ENCODE measurements around the gene FOXP1. TPM values are rescaled to one million over a fixed set of nuclear protein-coding genes. Genes with fewer than 3 reads are reported as not detected.

FOXP1 gene
- total RNA-seq, 1 donor from 2014 or later, result 195 TPM

- Mint-ChIP-seq H3K27me3 (ENCODE audit: unreplicated experiment) (no peaks in the 10 kb centered on the region), H3K9me3 (ENCODE audit: unreplicated experiment) (no peaks in the 10 kb centered on the region), H3K4me3 (ENCODE audit: unreplicated experiment) (no peak overlapping the region), H3K36me3 (ENCODE audit: unreplicated experiment) (peaks cover 64% of the 10 kb centered on the region), H3K27ac (ENCODE audit: unreplicated experiment) (peak overlapping the region; percentile 31), H3K4me1 (ENCODE audit: unreplicated experiment) (peaks cover 56% of the 10 kb centered on the region)
- TF ChIP-seq, protein P1, sequence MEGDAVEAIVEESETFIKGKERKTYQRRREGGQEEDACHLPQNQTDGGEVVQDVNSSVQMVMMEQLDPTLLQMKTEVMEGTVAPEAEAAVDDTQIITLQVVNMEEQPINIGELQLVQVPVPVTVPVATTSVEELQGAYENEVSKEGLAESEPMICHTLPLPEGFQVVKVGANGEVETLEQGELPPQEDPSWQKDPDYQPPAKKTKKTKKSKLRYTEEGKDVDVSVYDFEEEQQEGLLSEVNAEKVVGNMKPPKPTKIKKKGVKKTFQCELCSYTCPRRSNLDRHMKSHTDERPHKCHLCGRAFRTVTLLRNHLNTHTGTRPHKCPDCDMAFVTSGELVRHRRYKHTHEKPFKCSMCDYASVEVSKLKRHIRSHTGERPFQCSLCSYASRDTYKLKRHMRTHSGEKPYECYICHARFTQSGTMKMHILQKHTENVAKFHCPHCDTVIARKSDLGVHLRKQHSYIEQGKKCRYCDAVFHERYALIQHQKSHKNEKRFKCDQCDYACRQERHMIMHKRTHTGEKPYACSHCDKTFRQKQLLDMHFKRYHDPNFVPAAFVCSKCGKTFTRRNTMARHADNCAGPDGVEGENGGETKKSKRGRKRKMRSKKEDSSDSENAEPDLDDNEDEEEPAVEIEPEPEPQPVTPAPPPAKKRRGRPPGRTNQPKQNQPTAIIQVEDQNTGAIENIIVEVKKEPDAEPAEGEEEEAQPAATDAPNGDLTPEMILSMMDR (IDR thresholded peaks at IDR 0.05), result no peak
- DNase-seq (ENCODE audit: extremely low spot score, unreplicated experiment), result no peak
Measured at GRCh38 chr3:70959506-70960291, 623.8 kb downstream of the FOXP1 start.

- peaks cover 78% of the 10 kb centered on the region for H3K4me1 Mint-ChIP-seq (ENCODE audit: unreplicated experiment)
- peak overlapping the region; percentile 89 for H3K27ac Mint-ChIP-seq (ENCODE audit: unreplicated experiment)
- DNase-seq (ENCODE audit: extremely low spot score, unreplicated experiment), result no peak
- no peaks in the 10 kb centered on the region for H3K27me3 Mint-ChIP-seq (ENCODE audit: unreplicated experiment)
- H3K4me3 Mint-ChIP-seq (ENCODE audit: unreplicated experiment), result no peak overlapping the region
- H3K9me3 Mint-ChIP-seq (ENCODE audit: unreplicated experiment), result peaks cover 5% of the 10 kb centered on the region
- peaks cover 1% of the 10 kb centered on the region for H3K36me3 Mint-ChIP-seq (ENCODE audit: unreplicated experiment)
- TF ChIP-seq, protein P1 (IDR thresholded peaks at IDR 0.05), result no peak
Measured at GRCh38 chr3:70952033-70952747, 631.3 kb downstream of the FOXP1 start.

DNA sequence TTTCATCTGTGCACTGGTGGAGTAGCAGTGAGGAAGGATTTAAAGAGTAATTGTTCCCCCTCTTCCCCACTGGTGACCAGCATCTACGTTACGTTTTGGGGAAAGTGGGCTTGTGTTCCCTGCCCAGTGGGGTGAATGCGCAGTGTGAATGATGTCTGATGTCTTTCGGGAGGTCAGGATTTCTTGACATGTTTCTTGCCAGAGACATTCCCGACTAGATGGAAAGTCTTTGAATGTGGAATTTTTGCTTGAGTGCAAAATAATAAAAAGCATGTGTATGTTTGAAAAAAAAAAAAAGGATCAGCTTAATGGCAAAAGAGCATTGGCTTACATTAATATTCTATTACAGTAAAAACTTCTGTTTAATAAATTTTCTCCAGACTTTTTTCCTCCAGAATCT, 632.2 kb downstream of the FOXP1 start:
- H3K9me3 Mint-ChIP-seq (ENCODE audit: unreplicated experiment), result peaks cover 5% of the 10 kb centered on the region
- peaks cover 70% of the 10 kb centered on the region for H3K4me1 Mint-ChIP-seq (ENCODE audit: unreplicated experiment)
- DNase-seq (ENCODE audit: extremely low spot score, unreplicated experiment), result no peak
- peaks cover 1% of the 10 kb centered on the region for H3K36me3 Mint-ChIP-seq (ENCODE audit: unreplicated experiment)
- peak overlapping the region; percentile 47 for H3K4me3 Mint-ChIP-seq (ENCODE audit: unreplicated experiment)
- H3K27ac Mint-ChIP-seq (ENCODE audit: unreplicated experiment), result peak overlapping the region; percentile 89
- H3K27me3 Mint-ChIP-seq (ENCODE audit: unreplicated experiment), result no peaks in the 10 kb centered on the region
- TF ChIP-seq, protein P1 (IDR thresholded peaks at IDR 0.05), result no peak

- H3K27ac Mint-ChIP-seq (ENCODE audit: unreplicated experiment), result no peak overlapping the region
- no peaks in the 10 kb centered on the region for H3K27me3 Mint-ChIP-seq (ENCODE audit: unreplicated experiment)
- TF ChIP-seq, protein P1 (IDR thresholded peaks at IDR 0.05), result no peak
- no peaks in the 10 kb centered on the region for H3K36me3 Mint-ChIP-seq (ENCODE audit: unreplicated experiment)
- H3K4me3 Mint-ChIP-seq (ENCODE audit: unreplicated experiment), result no peak overlapping the region
- H3K9me3 Mint-ChIP-seq (ENCODE audit: unreplicated experiment), result peaks cover 10% of the 10 kb centered on the region
- peaks cover 36% of the 10 kb centered on the region for H3K4me1 Mint-ChIP-seq (ENCODE audit: unreplicated experiment)
- no peak for DNase-seq (ENCODE audit: extremely low spot score, unreplicated experiment)
Measured at GRCh38 chr3:70947579-70947978, 635.9 kb downstream of the FOXP1 start.

DNA sequence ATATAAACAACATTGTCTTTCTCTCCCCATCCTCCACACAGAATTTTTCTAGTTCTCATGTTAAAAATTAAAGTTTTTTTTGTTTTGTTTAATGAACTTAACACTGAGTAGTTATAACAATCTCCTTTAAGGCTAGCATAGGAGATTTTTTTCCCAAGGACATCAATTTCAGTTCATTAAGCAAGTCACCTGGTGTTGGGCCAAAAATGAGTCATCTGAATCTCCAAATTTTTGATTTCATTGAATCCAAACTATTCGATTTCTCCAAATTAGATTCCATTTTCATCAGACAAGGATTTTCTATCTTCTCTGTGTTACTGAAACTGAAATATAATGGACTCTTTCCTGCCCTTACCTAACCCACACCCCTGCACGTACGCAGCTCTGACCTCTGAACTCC, 639.6 kb downstream of the FOXP1 start:
- H3K4me1 Mint-ChIP-seq (ENCODE audit: unreplicated experiment), result no peaks in the 10 kb centered on the region
- H3K4me3 Mint-ChIP-seq (ENCODE audit: unreplicated experiment), result no peak overlapping the region
- H3K9me3 Mint-ChIP-seq (ENCODE audit: unreplicated experiment), result peaks cover 12% of the 10 kb centered on the region
- peaks cover 3% of the 10 kb centered on the region for H3K36me3 Mint-ChIP-seq (ENCODE audit: unreplicated experiment)
- H3K27me3 Mint-ChIP-seq (ENCODE audit: unreplicated experiment), result no peaks in the 10 kb centered on the region
- TF ChIP-seq, protein P1 (IDR thresholded peaks at IDR 0.05), result no peak
- DNase-seq (ENCODE audit: extremely low spot score, unreplicated experiment), result no peak
- H3K27ac Mint-ChIP-seq (ENCODE audit: unreplicated experiment), result no peak overlapping the region
